Smooth muscle cell (in vitro differentiated cells): ENCODE data around the gene CASK. TPM values are rescaled to one million over a fixed set of nuclear protein-coding genes. Genes with fewer than 3 reads are reported as not detected.

Experiments
- DNase-seq: peaks from one replicate; lab custom pipeline; 2025; ENCODE audit not compliant: unreplicated experiment; lab: John Stamatoyannopoulos, UW
- H2AFZ ChIP-seq: fragments of 200-600 bp; sonication (generic); 2 replicates; pipeline ENCODE4 v1.6.0; 2016; ENCODE audit warnings: antibody characterized with exemption, low read depth, mild to moderate bottlenecking
- H3F3A ChIP-seq: fragments of 200-600 bp; sonication (generic); 2 replicates; pipeline ENCODE4 v1.6.0; 2017; ENCODE audit warnings: antibody characterized with exemption, low read depth
- H3K27ac ChIP-seq: fragments of 200-600 bp; sonication (generic); 2 replicates; pipeline ENCODE4 v1.5.1; 2016; ENCODE audit warnings: low read depth, mild to moderate bottlenecking
- H3K27me3 ChIP-seq: fragments of 200-600 bp; sonication (generic); 2 replicates; pipeline ENCODE4 v1.6.1; 2016; ENCODE audit warnings: low read depth, mild to moderate bottlenecking
- H3K36me3 ChIP-seq: fragments of 200-600 bp; sonication (generic); 2 replicates; pipeline ENCODE4 v1.5.1; 2016; ENCODE audit warnings: low read depth
- H3K4me1 ChIP-seq: fragments of 200-600 bp; sonication (generic); 2 replicates; pipeline ENCODE4 v1.5.1; 2016; ENCODE audit warnings: low read depth
- H3K4me2 ChIP-seq: fragments of 200-600 bp; sonication (generic); 2 replicates; pipeline ENCODE4 v1.6.0; 2016; ENCODE audit warnings: mild to moderate bottlenecking
- H3K4me3 ChIP-seq: fragments of 200-600 bp; sonication (generic); 2 replicates; pipeline ENCODE4 v1.5.1; 2016; ENCODE audit warnings: mild to moderate bottlenecking
- H3K79me2 ChIP-seq: fragments of 200-600 bp; sonication (generic); 2 replicates; pipeline ENCODE4 v1.6.0; 2016; ENCODE audit warnings: low read depth, mild to moderate bottlenecking
- H3K9ac ChIP-seq: fragments of 200-600 bp; sonication (generic); 2 replicates; pipeline ENCODE4 v1.6.0; 2016; ENCODE audit warnings: low read depth
- H3K9me3 ChIP-seq: fragments of 200-600 bp; sonication (generic); replicated peaks from 2 replicates; pipeline ENCODE4 v1.5.1; 2016; ENCODE audit warnings: low read depth
- H4K20me1 ChIP-seq: fragments of 200-600 bp; sonication (generic); 2 replicates; pipeline ENCODE4 v1.6.0; 2016; ENCODE audit warnings: low read depth
- CTCF ChIP-seq: fragments of 200-600 bp; sonication (generic); IDR thresholded peaks from 2 replicates; pipeline ENCODE4 v1.5.1; 2017; ENCODE audit warnings: borderline replicate concordance, mild to moderate bottlenecking, antibody characterized with exemption; ENCODE audit not compliant: insufficient read depth, poor library complexity, severe bottlenecking
- WGBS: methylation state at CpG from one replicate; pipeline ENCODE4 v1.1.7; 2016; ENCODE audit warnings: low lambda C conversion rate; 5-methylcytosine and 5-hydroxymethylcytosine counted together
- polyA plus RNA-seq: library from polyadenylated mRNA; unstranded; fragments of >200 nt; fragmentation: Nextera tagmentation; extraction: Ambion mirVana; gene quantifications from 2 replicates; pipeline ENCODE4 v1.2.1, GENCODE V29; 2016
- total RNA-seq: library from RNA; depleted of rRNA; stranded (reverse); fragments of >200 nt; gene quantifications from 2 replicates; pipeline ENCODE4 v1.2.3, GENCODE V29; 2014

CASK gene
- total and polyA plus RNA-seq, 2 experiments from 2014 or later = 49.4 to 97.5 TPM

GRCh38 chrX:41543025-41543424 is 380.3 kb downstream of the CASK start:
- H3K9me3 ChIP-seq = no peaks in the 10 kb centered on the region
- no peaks in the 10 kb centered on the region for H3K27me3 ChIP-seq
- H4K20me1 ChIP-seq = no peaks in the 10 kb centered on the region
- no peaks in the 10 kb centered on the region for H3K79me2 ChIP-seq
- no peak overlapping the region for H3K27ac ChIP-seq
- H3K36me3 ChIP-seq = no peaks in the 10 kb centered on the region
- H2AFZ ChIP-seq = no peak overlapping the region
- no peak overlapping the region for H3K4me2 ChIP-seq
- no peaks in the 10 kb centered on the region for H3K4me1 ChIP-seq
- H3K4me3 ChIP-seq = no peak overlapping the region
- no peak overlapping the region for H3K9ac ChIP-seq
- H3F3A ChIP-seq = no peaks in the 10 kb centered on the region
- TF ChIP-seq CTCF = no peak
- 64% methylated on average over 1 of the region's 1 CpG for WGBS
- DNase-seq = no peak

- no peaks in the 10 kb centered on the region for H3K27me3 ChIP-seq
- H3K79me2 ChIP-seq = no peaks in the 10 kb centered on the region
- H4K20me1 ChIP-seq = no peaks in the 10 kb centered on the region
- no peak overlapping the region for H3K4me3 ChIP-seq
- no peak for DNase-seq
- H3K36me3 ChIP-seq = no peaks in the 10 kb centered on the region
- H3K4me2 ChIP-seq = no peak overlapping the region
- no peak overlapping the region for H3K9ac ChIP-seq
- H3K9me3 ChIP-seq = no peaks in the 10 kb centered on the region
- no peak for TF ChIP-seq CTCF
- H3F3A ChIP-seq = no peaks in the 10 kb centered on the region
- WGBS = 80% methylated on average over 1 of the region's 1 CpG
- H3K4me1 ChIP-seq = no peaks in the 10 kb centered on the region
- H2AFZ ChIP-seq = no peak overlapping the region
- no peak overlapping the region for H3K27ac ChIP-seq
Observed at GRCh38 chrX:41542536-41542935, 380.8 kb downstream of the CASK start.

- no peaks in the 10 kb centered on the region for H4K20me1 ChIP-seq
- H3K4me3 ChIP-seq = no peak overlapping the region
- H3K4me1 ChIP-seq = no peaks in the 10 kb centered on the region
- H3K4me2 ChIP-seq = no peak overlapping the region
- no peak overlapping the region for H2AFZ ChIP-seq
- TF ChIP-seq CTCF = no peak
- no peaks in the 10 kb centered on the region for H3K9me3 ChIP-seq
- no peak overlapping the region for H3K27ac ChIP-seq
- H3F3A ChIP-seq = no peaks in the 10 kb centered on the region
- no peak for DNase-seq
- 39% methylated on average over 4 of the region's 4 CpGs for WGBS
- H3K9ac ChIP-seq = no peak overlapping the region
- H3K27me3 ChIP-seq = no peaks in the 10 kb centered on the region
- no peaks in the 10 kb centered on the region for H3K79me2 ChIP-seq
- no peaks in the 10 kb centered on the region for H3K36me3 ChIP-seq
Observed at GRCh38 chrX:41542135-41542534, 381.2 kb downstream of the CASK start.

- no peak for TF ChIP-seq CTCF
- no peak overlapping the region for H3K27ac ChIP-seq
- H3K4me1 ChIP-seq = no peaks in the 10 kb centered on the region
- WGBS = 62% methylated on average over 2 of the region's 2 CpGs
- no peaks in the 10 kb centered on the region for H3K9me3 ChIP-seq
- no peak for DNase-seq
- no peaks in the 10 kb centered on the region for H4K20me1 ChIP-seq
- H3K9ac ChIP-seq = no peak overlapping the region
- H2AFZ ChIP-seq = no peak overlapping the region
- H3K27me3 ChIP-seq = no peaks in the 10 kb centered on the region
- no peaks in the 10 kb centered on the region for H3K79me2 ChIP-seq
- H3K4me2 ChIP-seq = no peak overlapping the region
- no peak overlapping the region for H3K4me3 ChIP-seq
- no peaks in the 10 kb centered on the region for H3F3A ChIP-seq
- H3K36me3 ChIP-seq = no peaks in the 10 kb centered on the region
Observed at GRCh38 chrX:41541386-41541785, 382.0 kb downstream of the CASK start.
